GM18526 (cell line): ENCODE data around the gene DGCR2.

Experiments used
- POLR2A ChIP-seq: IDR thresholded peaks from 3 replicates; pipeline ENCODE4 v1.6.1; 2011; ENCODE audit not compliant: insufficient read length; ENCODE audit errors: extremely low read depth

The DGCR2 gene

GRCh38 chr22:19051381-19052072, 70.7 kb downstream of the DGCR2 start:
- no peak for TF ChIP-seq POLR2A

GRCh38 chr22:19050117-19050516, 72.1 kb downstream of the DGCR2 start:
- no peak for TF ChIP-seq POLR2A

DNA sequence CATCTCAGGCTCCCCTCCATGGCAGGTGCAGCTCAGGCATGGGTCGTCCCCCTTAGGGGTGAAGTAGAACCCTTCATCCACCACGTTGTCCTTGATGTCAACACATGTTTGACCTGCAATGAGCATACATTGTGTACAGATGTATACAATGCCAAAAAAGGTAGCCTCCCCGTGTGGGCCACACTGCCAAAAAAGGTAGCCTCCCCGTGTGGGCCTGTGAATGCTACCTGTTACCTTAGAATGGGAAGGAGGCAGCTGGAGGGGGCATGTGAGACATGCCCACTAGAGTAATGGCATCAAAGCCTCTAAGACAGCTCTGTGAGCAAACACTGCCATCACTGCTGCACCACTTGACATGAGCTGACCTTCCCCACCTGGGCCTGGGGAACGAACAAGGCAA, 73.7 kb downstream of the DGCR2 start:
- no peak for TF ChIP-seq POLR2A

- no peak for TF ChIP-seq POLR2A
Observed at GRCh38 chr22:19047993-19048392, 74.2 kb downstream of the DGCR2 start.

- no peak for TF ChIP-seq POLR2A
Observed at GRCh38 chr22:19046719-19047609, 75.2 kb downstream of the DGCR2 start.

DNA sequence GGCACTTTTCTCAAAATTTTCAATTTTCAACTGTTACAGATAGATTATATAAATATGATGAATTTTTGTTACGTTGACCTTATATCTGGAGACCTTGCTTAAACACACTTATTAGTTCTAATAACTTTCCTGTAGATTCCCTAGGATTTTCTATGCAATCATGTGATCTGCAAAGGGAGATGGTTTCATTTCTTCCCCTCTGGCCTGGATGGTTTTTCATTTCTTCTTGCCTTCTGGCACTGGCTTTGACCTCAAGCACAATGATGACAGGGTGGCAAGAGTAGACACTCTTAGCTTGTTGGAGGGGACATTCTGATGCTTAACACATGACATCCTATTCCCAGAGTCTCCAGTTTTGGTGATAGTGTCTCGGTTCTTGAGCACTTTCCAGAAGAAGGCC, 75.9 kb downstream of the DGCR2 start:
- no peak for TF ChIP-seq POLR2A

- no peak for TF ChIP-seq POLR2A
Observed at GRCh38 chr22:19045094-19045493, 77.1 kb downstream of the DGCR2 start.

- no peak for TF ChIP-seq POLR2A
Observed at GRCh38 chr22:19044381-19044780, 77.8 kb downstream of the DGCR2 start.

DNA sequence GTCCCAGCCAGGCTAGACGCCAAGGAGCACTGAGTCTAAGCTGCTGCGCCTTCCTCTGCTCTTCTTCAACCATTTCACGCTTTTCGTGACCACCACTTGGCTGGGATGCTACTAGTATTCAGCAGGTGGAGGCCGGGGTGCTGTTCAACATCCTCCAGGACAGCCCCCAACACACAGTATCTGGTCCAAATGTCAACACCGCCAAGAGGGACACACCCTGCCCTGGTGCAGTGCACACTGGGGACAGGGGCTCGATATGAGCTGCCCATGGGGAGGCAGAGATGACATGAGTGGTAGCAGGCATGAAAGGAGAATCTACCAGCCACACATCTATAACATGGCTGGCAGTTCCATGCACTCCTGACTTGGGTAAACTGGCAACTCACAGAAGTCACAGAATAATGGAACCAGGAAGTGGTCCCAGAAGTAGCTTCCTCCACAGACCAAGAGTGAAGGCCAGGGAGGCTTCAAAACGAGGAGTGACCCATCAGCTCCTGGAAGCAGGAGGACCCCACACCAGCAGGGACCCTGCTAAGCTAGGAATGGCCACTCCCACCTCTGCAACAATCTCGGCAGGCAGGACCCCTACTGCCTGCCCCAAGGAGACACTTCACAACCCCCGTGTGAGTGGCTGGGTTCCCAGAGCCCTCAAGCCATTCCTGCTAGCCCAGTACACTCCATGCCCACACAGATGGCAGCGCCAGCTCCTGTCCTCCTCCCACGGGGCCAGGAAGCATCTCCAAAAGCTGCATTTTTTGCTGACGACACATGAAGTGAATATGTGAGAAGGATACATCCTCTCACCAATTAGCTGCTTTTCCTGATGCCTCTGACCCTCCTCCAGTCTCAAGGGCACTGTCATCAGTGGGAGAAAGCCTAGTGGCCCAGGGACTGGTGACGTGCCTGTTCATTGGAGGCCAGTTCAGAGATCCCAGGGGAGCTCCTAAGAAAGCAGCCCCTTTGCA, 78.8 kb downstream of the DGCR2 start:
- TF ChIP-seq POLR2A: no peak

- TF ChIP-seq POLR2A: no peak
Observed at GRCh38 chr22:19042285-19043120, 79.7 kb downstream of the DGCR2 start.

- TF ChIP-seq POLR2A: no peak
Observed at GRCh38 chr22:19041704-19042074, 80.5 kb downstream of the DGCR2 start.

DNA sequence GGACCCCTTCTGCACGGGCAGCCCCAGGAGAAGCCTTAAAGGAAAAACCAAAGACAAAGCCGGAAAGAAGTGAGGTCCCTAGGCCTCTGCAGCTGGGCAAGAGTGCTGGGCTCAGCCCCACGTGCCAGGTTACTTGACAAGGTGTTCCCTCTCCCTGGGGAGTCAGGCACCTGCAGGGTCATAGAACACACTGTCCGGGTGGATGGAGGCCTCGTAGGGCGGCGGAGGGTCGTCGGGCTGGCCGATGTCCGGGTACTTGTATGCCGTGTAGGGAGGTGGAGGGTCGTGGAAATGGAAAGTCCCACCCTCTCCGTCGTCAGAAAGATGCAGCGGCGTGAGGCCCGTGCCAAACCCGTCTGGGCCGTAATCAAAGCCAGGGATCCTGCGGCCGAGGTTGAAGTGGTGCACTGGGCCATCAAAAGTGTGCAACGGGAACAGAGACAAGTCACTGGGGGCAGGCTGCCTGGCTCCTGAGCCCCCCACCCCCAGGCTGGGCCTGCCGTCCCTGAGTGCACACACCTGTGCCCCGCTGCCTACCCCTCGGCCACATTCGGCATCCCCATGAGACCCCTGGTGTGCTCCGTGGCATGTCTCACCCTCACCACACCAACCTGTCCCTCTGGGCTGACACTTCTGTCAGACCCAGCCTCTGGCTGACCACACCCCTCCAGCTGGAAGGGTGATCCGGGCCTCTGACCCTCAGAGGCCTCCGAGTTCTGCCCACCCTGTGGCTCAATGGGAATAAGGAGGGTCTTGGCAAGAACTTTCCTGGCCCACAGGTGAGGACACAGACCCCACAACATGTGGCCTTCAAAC, 81.1 kb downstream of the DGCR2 start:
- TF ChIP-seq POLR2A: no peak

DNA sequence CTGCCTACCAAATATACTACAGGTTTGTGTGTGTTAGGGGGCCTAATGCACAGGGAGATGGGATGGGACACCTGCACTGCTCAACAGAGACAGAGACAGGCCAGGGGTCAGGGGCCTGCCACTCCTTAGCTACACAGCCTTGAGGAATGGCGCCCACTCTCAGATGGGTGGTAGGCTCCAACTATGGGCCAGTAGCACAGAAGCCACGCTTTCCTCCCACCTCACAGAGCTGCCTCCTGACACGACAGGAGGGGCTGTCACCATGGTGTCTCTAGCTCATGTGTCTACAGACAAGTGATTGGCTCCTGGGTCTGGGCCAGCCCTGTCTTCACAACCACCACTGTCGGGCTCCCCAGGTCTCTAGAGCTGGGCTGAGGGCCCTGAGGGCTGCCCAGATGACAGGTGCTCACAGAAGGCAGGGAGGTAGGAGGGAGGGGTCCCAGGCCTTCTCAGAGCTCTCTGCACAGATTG, 81.8 kb downstream of the DGCR2 start:
- no peak for TF ChIP-seq POLR2A
